ENCODE measurements around the gene COBLL1. TPM values are rescaled to one million over a fixed set of nuclear protein-coding genes. Genes with fewer than 3 reads are reported as not detected.

Gene COBLL1
- polyA plus RNA-seq, 1 donor: 7.3 TPM

- no peak for DNase-seq
These were observed 135.1 kb downstream of the COBLL1 start for GRCh38 chr2:164706522-164706921.

DNA sequence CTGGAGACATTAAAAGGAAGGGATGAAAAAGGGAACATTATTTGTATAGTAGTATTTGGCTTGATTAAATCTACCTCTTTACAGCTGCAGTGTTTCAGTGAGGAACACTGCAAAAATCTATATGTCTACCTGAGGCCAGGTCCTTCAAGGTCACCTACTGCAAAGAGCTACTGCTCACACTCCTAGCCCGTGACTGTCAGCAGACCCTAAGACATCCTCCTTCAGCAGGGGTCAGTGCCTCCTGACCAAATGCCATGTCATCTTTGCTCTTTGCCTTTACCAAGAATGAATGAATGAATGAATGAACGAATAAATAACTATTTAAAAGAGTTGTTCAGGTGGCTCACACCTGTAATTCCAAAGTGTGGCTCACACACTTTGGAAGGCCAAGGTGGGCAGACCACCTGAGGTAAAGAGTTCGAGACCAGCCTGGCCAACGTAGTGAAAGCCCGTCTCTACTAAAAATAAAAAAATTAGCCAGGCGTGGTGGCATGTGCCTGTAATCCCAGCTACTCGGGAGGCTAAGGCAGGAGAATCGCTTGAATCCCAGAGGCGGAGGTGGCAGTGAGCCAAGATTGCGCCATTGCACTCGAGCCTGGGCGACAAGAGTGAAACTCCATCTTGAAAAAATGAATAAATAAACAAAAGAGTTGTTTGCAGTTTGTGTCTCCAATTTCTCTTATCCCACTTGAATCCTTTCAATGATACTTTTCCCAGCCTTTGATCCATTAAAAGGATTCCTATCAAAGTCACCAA lies 136.0 kb downstream of the COBLL1 start:
- DNase-seq: no peak

DNA sequence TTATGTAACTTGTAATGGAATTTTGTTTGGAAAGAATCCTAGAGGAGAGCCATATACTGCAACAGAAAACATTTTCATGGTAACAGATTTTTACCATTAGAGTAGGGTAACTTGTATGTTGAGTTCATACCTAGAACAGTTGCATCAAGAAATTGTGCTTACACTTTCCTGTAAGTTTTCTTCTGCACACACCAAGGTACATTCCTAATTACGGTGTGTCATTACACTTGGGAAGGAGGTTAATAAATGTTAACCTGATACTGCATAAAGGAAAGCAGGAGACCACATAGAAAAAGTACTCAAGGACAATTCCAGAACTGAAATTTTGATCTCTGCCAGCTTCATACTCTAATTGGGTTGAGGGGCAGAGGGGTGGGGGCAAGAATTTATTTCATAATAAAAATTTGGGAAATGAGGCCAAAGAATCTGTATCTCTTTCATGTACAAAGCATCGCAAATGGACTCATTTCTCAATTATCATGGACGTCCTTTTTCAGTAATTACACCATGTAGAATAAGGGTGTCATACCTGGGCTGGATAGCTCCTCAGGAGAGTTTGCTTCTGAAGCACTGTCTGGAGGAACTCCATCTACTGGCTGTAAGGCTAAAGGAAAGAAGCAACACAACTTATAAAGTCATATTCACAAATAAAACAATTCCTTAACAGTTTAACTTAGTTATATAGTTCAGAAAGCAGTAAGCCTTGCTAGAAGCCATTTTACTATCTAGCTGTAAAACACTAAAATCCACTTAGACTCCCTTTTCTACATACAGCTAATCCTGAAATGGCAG lies 137.5 kb downstream of the COBLL1 start:
- DNase-seq: no peak

GRCh38 chr2:164701565-164701964 lies 140.1 kb downstream of the COBLL1 start:
- DNase-seq: no peak

GRCh38 chr2:164700390-164700789 lies 141.2 kb downstream of the COBLL1 start:
- no peak for DNase-seq

DNA sequence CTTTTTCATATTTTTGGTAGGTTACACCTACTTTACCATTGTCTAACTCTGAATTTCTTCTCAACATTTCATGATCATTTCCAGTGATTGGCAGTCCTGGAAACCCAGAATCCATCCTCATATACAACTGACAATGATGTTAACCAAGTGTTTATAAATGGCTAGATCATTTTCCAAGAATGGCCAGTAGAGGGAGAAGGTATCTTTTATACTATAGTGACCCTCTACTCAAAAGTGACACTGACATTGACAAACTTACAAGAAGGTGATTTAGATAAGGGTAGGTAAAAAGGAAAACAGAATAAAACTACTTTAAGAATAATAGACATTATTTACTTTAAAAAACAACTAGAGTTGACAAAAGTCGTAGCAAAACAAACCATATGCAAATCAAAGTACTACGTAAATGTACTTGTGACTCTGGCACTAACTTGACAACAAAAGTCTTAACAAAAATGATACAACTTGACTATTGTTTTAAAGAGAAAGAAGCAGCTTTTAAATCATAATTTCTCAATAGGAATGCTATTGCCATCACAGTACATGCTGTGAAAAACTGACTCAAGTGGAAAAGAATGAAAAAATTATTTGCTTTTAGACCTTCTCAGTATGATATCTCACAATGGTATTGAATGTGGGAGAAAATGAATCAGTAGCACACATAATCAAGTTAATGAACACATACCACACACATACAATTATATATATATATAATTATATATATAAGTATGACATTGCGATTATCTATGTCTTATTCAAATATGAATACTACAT lies 143.7 kb downstream of the COBLL1 start:
- DNase-seq: no peak

DNA sequence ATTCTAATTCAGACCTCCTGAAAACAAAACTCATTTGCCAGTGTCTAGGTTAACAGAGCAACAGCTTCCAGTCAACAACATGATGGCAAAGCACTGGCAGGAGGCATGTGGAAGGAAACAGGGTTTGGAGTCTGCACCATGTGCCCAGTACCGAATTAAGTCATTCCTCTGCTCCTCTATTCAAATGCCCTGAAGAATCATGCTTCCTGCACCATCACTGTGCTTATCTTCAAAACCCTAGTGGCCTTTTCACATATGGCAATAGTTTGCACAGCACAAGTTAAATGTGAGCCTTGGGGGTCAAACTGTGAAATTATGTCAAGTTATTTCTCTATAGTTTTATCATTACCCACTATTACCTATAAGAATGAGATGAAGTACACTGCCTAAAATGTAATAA lies 145.0 kb downstream of the COBLL1 start:
- no peak for DNase-seq

- DNase-seq: no peak
These were observed 147.3 kb downstream of the COBLL1 start for GRCh38 chr2:164694275-164694695.

GRCh38 chr2:164693834-164694233 lies 147.8 kb downstream of the COBLL1 start:
- no peak for DNase-seq

DNA sequence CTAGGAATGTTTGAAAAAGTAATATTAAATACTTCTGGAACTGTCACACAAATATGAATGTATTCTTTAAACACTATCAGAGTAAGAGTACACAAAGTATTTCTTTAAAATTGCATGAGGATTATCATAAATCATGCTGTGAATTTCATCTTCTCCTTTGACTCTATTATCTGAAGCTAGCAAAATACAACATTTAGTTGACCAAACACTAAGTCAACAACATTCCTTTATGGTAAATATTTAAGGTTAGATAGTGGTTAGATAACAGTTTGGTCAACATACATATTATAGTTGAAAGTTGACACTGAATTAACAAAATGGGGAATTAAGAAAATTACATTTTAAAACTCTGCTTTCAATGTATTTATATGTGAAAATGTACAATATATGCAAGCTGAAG lies 148.2 kb downstream of the COBLL1 start:
- no peak for DNase-seq

DNA sequence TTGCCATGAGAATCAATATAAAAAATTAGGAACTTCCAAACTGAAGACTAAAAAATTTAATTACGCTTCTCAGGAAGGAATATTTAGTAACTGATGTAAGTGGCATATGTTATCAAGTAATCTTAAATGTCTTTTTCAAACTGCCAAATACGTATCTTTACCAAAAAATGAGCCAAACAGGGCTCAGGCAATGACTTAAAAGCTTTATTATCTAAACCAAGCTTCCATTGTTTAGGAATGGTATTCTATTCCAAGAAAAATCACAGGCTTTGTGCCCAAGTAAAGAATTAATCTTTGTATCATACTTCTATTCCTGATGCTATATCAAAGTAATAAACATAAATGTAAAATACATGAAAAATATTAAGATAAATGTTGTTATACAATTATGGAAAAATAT lies 148.7 kb downstream of the COBLL1 start:
- no peak for DNase-seq

DNA sequence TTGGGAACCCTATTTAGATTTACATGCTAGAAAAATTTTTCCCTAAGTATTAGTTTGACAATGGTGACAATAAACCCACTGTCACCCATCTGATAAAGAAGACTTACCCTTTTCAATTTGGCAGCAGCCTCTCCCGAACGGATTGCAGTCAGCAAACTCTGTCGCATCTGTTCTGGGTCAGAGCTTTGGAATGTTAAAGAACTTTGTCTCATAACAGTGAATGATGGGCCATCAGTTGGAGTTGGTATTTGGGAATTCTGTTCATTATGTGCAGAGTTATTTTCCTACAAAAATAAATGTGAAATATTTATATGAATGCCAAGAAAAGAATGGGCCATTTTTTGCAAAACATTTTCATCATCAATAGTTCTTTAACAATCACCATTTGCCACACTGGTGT lies 149.5 kb downstream of the COBLL1 start:
- no peak for DNase-seq

DNA sequence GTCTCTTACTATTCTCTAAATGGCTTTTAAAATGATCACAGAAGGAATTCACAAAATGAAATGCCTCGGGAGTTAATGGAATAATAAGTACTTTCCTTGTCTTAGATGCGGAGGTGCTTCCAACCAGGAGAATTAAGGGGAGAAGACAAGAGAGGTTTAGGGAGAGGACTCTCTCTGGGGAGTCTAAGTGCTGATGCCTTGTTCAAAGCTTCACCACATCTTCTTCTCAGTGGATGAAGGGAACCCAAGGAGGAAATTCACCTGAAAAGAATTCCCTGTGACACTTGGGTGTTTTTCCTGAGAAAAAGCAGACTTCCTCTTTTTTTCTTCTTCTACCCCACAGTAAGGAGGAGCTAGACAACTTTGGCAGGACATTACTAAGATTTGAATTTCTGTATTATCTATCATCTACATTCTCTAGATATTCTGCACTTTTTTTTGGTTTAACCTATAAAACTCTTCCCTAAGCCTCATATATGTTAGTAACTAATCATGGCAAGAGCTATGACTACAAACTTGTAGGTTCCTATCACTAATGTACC lies 150.2 kb downstream of the COBLL1 start:
- no peak for DNase-seq

GRCh38 chr2:164690361-164690760 lies 151.3 kb downstream of the COBLL1 start:
- DNase-seq: no peak

GRCh38 chr2:164688896-164689419 lies 152.7 kb downstream of the COBLL1 start:
- DNase-seq: no peak

DNA sequence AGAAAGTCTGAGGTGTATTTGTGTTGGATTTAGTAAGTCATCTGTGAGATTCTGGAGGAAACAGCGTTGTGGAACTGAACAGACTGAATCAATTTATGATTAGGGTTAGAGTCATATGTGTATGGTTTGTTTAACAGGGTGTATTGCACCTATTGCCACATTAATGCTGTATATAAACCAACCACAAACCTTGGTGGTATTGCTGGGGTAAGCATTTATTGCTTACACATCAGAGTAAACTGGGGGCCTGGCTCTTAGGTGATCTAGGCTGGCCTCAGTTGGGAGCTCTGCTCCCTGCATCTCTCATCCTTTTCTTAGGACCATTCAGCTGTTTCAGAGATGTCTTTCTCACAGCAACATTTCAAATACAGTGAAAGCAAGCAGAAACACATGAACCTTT lies 160.6 kb downstream of the COBLL1 start:
- DNase-seq: no peak

DNA sequence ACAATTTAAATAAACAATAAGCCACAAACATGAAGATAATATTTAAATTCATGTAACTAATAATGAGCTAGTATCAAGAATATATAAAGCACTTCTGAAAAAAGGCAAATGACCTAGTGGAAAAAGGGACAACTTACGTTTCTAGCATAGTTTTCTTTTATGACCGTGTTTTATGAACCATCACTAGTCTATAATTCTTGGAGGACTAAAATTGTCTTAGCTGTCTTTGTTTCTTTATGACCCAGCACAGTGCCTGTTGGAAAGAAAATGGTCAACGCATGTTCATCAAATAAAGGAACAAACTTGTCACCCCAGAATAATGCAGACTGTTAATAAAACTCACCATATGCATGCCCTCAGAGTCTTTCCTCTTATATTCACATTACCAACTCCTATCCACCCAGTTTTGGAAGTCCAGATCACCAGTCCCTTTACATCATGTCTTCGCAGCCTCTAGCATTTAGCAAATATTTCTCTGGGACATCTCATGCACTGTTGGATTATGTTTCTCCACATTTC lies 162.9 kb downstream of the COBLL1 start:
- no peak for DNase-seq

DNA sequence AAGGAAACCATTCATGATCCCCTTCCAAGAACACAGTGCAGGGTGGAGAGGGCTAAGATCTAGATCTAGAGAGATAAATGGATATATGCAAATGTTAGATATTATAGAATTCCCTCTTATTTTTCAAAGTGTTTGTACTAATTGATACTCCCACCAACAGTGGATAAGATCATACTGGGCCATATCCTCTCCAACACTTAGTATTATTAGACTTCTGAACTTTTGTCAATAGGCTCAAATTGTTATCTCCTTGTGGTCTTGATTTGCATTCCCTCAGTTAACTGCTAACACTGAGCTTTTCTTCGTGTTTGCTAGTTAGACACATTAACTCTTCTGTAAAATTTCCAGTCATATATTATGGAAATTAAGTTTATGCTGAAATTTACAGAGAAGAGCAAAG lies 163.9 kb downstream of the COBLL1 start:
- no peak for DNase-seq

DNA sequence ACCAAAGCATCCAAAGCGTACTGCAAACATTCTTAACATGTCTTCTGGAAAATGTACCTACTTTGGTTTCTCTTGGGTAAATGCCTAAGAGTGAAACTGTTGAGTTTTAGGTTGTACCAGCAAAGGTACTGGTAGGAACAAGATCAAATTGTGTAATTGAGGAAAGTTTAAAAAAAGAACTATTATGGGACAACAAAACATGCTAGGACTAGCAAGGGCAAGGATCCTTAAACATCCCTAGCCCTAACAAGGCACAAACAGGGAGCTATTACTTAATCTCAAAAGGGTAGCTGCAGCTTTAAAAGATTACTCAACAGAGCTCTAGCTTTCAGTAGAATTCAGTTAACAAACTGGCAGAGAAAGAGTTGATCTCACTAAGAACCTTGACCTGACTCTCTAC lies 164.4 kb downstream of the COBLL1 start:
- no peak for DNase-seq

DNA sequence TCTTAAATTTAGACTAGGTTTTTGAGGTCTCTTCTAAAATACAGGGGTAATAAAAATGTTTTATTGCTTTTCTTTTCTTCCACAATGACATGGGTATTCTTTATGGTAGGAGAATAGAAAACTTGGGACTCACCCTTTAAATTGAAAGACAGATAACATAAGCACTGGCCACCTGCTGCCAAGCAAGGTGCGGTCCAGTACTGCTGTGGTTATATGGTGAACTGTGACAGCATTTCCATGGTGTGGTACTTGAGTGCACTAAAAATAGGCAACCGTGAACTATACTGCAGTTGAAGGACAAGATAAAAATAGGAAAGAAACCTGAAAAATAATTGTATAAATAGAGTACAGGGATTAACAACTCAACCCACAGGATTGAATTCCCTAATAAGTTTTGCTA lies 165.9 kb downstream of the COBLL1 start:
- no peak for DNase-seq

- DNase-seq: no peak
These were observed 166.6 kb downstream of the COBLL1 start for GRCh38 chr2:164675027-164675426.

GRCh38 chr2:164671664-164672396 lies 169.8 kb downstream of the COBLL1 start:
- DNase-seq: no peak
